Measurements from ENCODE around the gene NDUFAF2.
A peak's percentile ranks its signal among the peaks of the same experiment; 100 is the strongest.
"Not testable (repeated sequence)": the region's sequence is repeated elsewhere in the genome, so short reads cannot be mapped to it uniquely, and the experiment has no call there.

NDUFAF2 gene

DNA sequence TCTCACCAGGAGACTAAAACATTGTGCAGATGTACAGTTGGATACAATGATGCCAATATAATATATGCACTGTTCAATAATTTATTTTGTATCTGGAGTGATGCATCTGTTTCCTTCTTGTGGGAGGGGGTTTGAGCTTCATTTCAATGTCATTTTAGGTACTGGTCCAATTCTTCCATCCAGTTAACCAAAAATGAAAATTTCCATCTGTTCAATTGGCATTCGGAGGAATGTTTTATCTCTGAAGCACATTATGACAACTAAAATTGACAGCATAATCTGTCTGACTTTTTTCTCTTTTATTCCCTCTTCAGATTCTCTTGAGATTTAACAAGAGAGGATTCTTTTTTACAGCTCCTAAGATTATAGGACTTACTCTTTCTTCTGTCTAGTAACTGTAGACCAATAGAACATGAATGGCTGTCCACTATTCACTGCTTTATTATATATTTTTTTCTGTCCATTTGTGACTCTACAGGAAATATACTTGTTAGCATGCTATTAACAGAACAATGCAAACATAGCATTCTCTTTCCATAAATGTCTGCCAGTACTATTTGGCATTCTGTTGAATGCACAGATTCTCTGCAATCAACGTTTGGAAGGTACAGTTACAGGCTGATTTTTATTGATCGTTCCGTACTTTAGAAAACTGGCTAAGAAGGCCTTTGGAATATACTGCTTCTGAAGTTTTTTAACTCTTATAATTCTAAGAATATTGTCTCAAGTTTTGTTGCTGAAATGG is 57.8 kb downstream of the NDUFAF2 start:
- ATAC-seq (ENCODE audit: low read depth): no peak
- H3K27me3 Mint-ChIP-seq: no peaks in the 10 kb centered on the region
- no peaks in the 10 kb centered on the region for H3K9me3 Mint-ChIP-seq
- H3K36me3 Mint-ChIP-seq: peaks cover 1% of the 10 kb centered on the region
- no peak for DNase-seq (ENCODE audit: low spot score in 2 of 2)
- H3K27ac Mint-ChIP-seq: peak overlapping the region; percentile 14
- H3K4me3 Mint-ChIP-seq: no peak overlapping the region
- no peaks in the 10 kb centered on the region for H3K4me1 Mint-ChIP-seq

DNA sequence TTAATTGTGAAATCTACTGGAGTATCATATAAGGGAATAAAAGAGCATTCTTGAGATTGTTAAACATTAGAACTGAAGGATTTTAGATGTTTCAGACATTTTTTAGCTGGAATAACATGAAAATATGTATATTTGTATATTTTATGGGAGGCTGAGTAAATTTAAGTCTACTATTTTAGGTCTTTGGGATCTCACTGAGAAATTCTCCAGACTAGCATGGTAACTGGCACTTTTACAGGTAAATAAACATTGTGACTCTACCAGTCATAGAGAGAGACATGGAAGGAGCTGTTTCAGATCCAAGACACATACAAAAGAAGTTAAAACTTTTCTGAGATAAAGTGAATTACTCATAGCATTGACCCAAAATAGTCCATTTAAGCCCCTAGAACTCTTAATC is 59.4 kb downstream of the NDUFAF2 start:
- no peak for ATAC-seq (ENCODE audit: low read depth)

DNA sequence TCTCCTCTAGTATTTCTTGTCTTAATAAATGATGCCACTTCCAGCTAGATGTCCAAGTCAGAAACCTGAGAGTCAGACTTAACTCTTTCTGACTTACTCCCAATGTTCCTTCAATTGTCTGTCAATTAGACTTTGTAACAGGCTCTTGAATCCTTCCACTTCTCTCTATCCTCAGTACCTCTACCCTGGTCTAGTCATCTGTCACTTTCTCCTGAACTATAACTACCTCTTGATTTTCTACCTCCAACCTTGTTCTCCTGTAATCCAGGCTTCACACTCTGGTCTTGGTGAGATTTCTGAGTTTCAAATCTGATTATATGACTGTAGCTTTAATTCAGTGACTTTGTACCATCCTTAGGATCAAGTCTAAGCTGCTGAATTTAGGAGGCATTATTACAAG is 64.9 kb downstream of the NDUFAF2 start:
- ATAC-seq (ENCODE audit: low read depth): no peak
- Mint-ChIP-seq H3K27me3 (no peaks in the 10 kb centered on the region), H3K4me1 (no peaks in the 10 kb centered on the region)

More for the DNA sequence above, 59.4 kb downstream of the NDUFAF2 start:
- DNase-seq (ENCODE audit: low spot score in 2 of 2): no peak
- Mint-ChIP-seq H3K27ac (no peak overlapping the region), H3K27me3 (no peaks in the 10 kb centered on the region), H3K36me3 (peaks cover 1% of the 10 kb centered on the region), H3K4me3 (no peak overlapping the region), H3K9me3 (no peaks in the 10 kb centered on the region), H3K4me1 (no peaks in the 10 kb centered on the region)

DNA sequence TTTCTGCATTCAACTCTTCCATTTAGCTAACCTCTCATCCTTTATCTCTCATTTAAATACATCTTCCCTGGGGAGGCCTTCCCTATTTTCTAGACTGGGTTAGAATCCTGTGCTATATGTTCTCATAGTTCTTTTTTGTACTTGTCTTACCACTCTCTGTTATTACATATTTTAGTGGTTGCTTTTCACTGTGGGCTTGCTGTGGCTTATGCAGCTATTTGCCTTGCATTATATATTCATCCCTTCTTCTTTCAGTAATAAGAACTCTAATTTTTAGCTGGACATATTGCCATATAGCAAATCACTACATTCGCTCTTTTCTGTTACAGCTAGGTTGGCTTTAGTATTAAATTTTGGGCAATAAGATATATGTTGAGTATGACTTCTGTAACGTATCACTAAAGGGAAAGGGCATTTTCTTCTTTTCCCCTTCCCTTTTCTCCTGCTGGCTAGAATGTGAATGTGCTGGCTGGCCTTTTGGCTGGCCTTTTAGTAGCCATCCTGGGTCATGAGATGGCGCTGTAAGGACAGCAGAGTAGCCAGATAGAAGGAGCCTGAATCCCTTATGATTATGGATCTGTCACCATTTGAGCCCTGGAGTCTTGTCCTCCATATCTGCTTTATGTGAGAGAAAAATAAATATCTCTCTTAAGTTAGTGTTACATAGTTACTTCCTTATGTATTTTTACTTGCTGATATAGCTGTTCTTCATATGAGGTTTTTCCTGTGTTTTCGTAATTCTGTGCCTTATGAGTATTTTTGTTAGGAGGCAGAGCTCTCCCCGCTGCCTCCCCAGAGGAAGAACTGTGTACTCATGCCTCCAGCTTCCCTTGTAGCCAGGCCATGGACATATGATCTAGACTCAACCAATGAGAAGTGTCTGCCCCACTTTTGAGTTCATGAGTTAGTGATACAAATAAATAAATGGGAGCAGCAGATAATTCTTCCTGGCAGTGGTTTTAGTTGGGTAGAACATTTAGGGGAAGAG is 65.8 kb downstream of the NDUFAF2 start:
- ATAC-seq (ENCODE audit: low read depth): no peak
- Mint-ChIP-seq H3K9me3 (no peaks in the 10 kb centered on the region), H3K27me3 (no peaks in the 10 kb centered on the region), H3K4me3 (no peak overlapping the region), H3K36me3 (peaks cover 2% of the 10 kb centered on the region), H3K4me1 (no peaks in the 10 kb centered on the region), H3K27ac (no peak overlapping the region)
- DNase-seq (ENCODE audit: low spot score in 2 of 2): no peak

More for the DNA sequence above, 64.9 kb downstream of the NDUFAF2 start:
- no peak overlapping the region for H3K27ac Mint-ChIP-seq
- H3K36me3 Mint-ChIP-seq: peaks cover 2% of the 10 kb centered on the region
- DNase-seq (ENCODE audit: low spot score in 2 of 2): no peak
- no peak overlapping the region for H3K4me3 Mint-ChIP-seq
- H3K9me3 Mint-ChIP-seq: no peaks in the 10 kb centered on the region

DNA sequence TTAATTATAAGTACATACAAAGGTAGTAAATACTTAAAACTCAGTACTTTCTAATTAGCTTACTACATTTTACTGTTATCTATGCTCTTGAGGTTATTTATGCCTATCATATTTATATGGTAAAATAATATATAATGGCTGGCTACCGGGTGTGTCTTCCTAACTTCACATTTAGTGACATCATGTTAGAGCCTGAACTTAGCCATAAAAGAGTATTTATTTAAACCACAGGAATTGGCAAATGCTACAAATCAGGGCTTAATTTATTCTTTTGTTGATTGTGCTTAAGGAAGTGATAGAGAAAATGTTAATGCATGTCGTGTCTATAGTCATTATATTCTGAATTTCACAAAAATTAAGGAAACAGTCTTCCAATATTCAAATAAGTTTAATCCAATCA is 73.1 kb downstream of the NDUFAF2 start:
- Mint-ChIP-seq H3K4me1 (peaks cover 3% of the 10 kb centered on the region), H3K27ac (no peak overlapping the region), H3K27me3 (no peaks in the 10 kb centered on the region), H3K4me3 (no peak overlapping the region), H3K36me3 (peaks cover 8% of the 10 kb centered on the region), H3K9me3 (peaks cover 1% of the 10 kb centered on the region)
- ATAC-seq (ENCODE audit: low read depth) (no peak), DNase-seq (ENCODE audit: low spot score in 2 of 2) (no peak)

DNA sequence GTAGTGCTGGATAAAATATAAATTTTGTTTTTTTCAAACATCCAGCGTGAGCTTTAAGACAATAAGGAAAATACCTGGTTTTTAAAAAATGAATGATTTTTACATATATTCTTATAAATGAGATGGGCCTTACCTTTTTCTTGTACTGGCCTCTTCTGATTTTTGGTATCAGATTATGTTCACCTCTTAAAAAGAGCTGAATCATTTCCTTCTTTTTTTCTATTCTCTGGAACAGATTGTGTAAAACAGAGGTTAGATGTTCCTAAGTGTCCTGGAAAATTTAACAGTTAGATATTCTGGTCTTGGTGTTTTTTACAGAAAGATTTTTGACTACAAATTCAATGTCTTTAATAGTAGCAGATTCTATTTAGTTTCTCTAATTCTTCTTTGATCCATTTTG is 74.6 kb downstream of the NDUFAF2 start:
- Mint-ChIP-seq H3K4me1 (peaks cover 3% of the 10 kb centered on the region), H3K27me3 (no peaks in the 10 kb centered on the region), H3K4me3 (no peak overlapping the region), H3K36me3 (peaks cover 7% of the 10 kb centered on the region), H3K9me3 (peaks cover 1% of the 10 kb centered on the region), H3K27ac (no peak overlapping the region)
- no peak for DNase-seq (ENCODE audit: low spot score in 2 of 2)
- no peak for ATAC-seq (ENCODE audit: low read depth)

DNA sequence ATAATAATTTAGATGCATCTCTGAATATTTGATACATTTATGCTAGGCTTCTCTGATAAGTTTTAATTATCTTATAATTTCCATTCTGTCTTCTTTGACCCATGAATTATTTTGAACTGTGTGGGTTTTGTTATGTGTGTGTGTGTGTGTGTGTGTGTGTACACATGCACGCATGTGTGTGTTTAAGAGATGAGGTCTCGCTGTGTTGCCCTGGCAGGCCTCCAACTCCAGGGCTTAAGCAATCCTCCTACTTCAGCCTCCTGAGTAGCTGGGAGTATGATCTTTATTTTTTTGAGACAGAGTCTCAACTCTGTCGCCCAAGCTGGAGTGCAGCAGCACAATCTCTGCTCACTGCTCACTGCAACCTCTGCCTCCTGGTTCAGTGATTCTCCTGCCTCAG is 75.4 kb downstream of the NDUFAF2 start:
- Mint-ChIP-seq H3K27me3 (no peaks in the 10 kb centered on the region), H3K4me1 (peaks cover 6% of the 10 kb centered on the region), H3K4me3 (no peak overlapping the region), H3K36me3 (peaks cover 7% of the 10 kb centered on the region), H3K9me3 (peaks cover 1% of the 10 kb centered on the region), H3K27ac (no peak overlapping the region)
- ATAC-seq (ENCODE audit: low read depth): no peak
- no peak for DNase-seq (ENCODE audit: low spot score in 2 of 2)

DNA sequence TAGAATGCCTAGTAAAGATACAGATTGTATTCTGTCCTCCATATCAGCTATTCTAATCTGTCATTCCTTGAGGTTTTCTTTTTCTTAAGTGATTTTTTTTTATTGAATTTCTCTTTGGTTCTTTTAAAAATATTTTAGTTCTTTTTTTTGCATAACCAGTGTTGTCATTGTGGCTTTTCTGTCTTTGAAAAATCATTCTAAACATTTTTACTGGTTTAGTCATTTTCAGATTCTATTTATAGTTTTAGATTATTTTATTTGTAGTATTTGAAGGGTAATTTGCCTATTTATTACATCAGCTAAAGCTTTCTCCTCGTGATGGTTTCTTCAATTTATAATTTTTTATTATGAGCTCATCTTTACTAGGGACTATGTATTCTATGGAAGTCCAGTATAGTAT is 78.1 kb downstream of the NDUFAF2 start:
- Mint-ChIP-seq H3K27me3 (no peaks in the 10 kb centered on the region), H3K4me3 (no peak overlapping the region), H3K27ac (no peak overlapping the region), H3K9me3 (peaks cover 1% of the 10 kb centered on the region), H3K36me3 (peaks cover 12% of the 10 kb centered on the region), H3K4me1 (peaks cover 6% of the 10 kb centered on the region)
- DNase-seq (ENCODE audit: low spot score in 2 of 2) (no peak), ATAC-seq (ENCODE audit: low read depth) (no peak)

DNA sequence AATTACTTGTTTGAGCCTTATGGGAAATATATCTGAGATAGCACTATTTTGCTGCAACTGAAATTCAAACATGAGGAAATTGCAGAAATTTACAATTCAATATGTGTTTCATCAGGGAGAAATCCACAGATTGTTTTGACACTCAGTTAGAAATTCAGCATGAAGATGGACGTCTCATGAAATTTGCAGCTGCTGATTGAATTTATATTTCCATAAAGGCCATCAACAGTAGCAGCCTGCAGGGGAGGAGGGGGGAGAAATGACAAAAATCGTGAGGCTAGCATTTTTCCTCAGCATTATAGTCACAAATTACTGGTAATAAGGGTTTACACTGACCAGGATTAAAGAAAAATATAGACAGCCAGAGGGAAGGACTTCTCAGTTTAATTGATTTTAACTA is 81.0 kb downstream of the NDUFAF2 start:
- peaks cover 1% of the 10 kb centered on the region for H3K9me3 Mint-ChIP-seq
- peaks cover 15% of the 10 kb centered on the region for H3K36me3 Mint-ChIP-seq
- ATAC-seq (ENCODE audit: low read depth) (no peak), DNase-seq (ENCODE audit: low spot score in 2 of 2) (no peak)
- H3K4me1 Mint-ChIP-seq: peaks cover 9% of the 10 kb centered on the region
- H3K27me3 Mint-ChIP-seq: no peaks in the 10 kb centered on the region
- H3K27ac Mint-ChIP-seq: no peak overlapping the region
- H3K4me3 Mint-ChIP-seq: no peak overlapping the region

DNA sequence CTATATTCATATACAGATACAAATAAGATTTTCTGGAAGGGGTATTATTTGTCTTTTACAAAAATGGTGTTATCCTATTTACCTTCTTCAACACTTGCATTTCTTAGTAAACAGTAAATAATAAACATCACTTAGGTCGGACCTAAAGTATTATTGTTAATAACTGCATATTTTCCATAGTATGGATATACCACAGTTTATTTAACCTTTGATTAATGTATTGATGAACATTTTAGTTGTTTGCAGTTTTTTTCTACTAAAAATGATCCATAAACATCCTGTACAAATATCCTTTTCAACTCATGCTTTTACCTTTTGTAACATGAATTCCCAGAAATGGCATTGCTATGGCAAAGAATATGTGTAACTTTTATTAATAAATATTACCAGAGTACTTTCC is 83.4 kb downstream of the NDUFAF2 start:
- peak overlapping the region; percentile 36 for H3K27ac Mint-ChIP-seq
- peaks cover 9% of the 10 kb centered on the region for H3K4me1 Mint-ChIP-seq
- peaks cover 13% of the 10 kb centered on the region for H3K36me3 Mint-ChIP-seq
- H3K4me3 Mint-ChIP-seq: no peak overlapping the region
- H3K27me3 Mint-ChIP-seq: no peaks in the 10 kb centered on the region
- ATAC-seq (ENCODE audit: low read depth) (no peak), DNase-seq (ENCODE audit: low spot score in 2 of 2) (no peak)
- peaks cover 2% of the 10 kb centered on the region for H3K9me3 Mint-ChIP-seq

DNA sequence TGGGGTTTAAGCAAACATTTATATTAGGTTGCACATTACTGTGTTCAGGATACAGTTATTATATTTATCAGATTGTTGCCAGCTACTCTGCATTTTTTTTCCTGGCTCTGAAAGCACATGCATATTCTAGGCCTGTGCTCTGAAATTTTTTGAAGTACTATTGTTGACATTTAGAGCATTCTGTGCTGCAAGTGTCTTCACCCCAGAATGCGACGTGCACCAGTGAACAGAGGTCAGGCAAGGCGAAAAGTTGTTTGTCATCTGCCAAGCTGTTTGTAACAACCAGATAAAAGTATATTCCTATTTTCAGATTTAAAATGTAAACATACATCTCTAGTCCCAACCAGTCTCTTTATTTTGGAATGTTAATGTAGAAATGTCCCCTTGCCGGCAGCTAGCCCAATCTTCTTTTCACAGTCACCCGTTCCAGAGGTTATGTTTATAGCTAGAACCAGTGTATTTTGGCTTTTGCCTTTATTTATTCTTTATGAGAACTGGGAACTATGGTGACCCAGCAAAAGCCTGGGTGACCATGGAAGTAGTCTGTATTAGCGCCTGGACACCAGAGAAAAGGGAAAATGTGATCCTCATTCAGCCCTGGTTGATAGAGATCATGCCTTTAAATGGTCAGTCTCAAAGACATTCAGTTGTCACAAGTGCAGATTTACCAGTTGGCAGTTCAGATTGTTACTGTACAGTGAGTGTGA is 84.6 kb downstream of the NDUFAF2 start:
- no peak for ATAC-seq (ENCODE audit: low read depth)
- peaks cover 13% of the 10 kb centered on the region for H3K36me3 Mint-ChIP-seq
- H3K4me3 Mint-ChIP-seq: no peak overlapping the region
- no peak overlapping the region for H3K27ac Mint-ChIP-seq
- no peak for DNase-seq (ENCODE audit: low spot score in 2 of 2)
- H3K27me3 Mint-ChIP-seq: no peaks in the 10 kb centered on the region
- H3K9me3 Mint-ChIP-seq: peaks cover 2% of the 10 kb centered on the region
- peaks cover 11% of the 10 kb centered on the region for H3K4me1 Mint-ChIP-seq

DNA sequence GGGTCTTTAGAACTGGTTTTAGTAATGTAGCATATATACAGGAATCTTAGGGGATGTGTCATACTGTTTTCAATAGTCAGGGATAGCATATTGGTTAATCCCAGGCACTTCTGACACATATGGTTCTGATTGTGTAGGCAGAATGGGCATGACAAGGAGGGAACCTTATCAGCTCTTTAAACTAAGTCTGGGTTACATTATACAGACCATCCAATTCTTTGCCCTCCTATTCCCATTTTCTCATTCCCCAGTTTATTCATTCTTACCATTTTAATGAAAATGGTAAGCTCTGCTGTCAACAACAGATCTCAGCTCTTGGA is 85.1 kb downstream of the NDUFAF2 start:
- Mint-ChIP-seq H3K27ac (no peak overlapping the region), H3K4me3 (no peak overlapping the region), H3K27me3 (no peaks in the 10 kb centered on the region), H3K36me3 (peaks cover 13% of the 10 kb centered on the region), H3K4me1 (peaks cover 8% of the 10 kb centered on the region), H3K9me3 (peaks cover 2% of the 10 kb centered on the region)
- ATAC-seq (ENCODE audit: low read depth) (no peak), DNase-seq (ENCODE audit: low spot score in 2 of 2) (no peak)

DNA sequence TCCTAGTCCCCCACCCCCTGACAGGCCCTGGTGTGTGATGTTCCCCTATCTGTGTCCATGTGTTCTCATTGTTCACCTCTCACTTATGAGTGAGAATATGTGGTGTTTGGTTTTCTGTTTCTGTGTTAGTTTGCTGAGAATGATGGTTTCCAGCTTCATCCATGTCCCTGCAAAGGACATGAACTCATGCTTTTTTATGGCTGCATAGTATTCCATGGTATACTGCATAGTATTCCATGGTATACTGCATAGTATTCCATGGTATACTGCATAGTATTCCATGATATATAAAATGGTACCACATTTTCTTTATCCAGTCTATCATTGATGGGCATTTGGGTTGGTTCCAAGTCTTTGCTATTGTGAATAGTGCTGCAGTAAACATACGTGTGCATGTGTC is 86.3 kb downstream of the NDUFAF2 start:
- not testable (repeated sequence) for H3K4me1 Mint-ChIP-seq; H3K4me3 Mint-ChIP-seq; H3K27me3 Mint-ChIP-seq; DNase-seq (ENCODE audit: low spot score in 2 of 2); H3K9me3 Mint-ChIP-seq; H3K27ac Mint-ChIP-seq; ATAC-seq (ENCODE audit: low read depth)
- H3K36me3 Mint-ChIP-seq: peaks cover 13% of the 10 kb centered on the region

DNA sequence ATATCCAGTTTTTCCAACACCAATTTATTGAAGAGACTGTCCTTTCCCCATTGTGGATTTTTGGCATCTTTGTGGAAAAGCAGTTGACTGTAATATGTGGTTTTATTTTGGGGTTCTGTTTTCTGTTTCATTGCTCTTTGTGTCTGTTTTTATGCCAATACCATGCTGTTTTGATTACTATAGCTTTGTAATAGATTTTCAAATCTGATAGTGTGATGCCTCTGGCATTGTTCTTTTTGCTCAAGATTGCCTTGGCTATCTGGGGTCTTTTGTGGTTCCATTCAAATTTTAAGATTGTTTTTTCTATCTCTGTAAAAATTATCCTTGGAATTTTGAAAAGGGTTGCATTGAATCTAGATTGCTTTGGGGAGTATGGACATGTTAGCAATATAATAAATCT is 99.5 kb downstream of the NDUFAF2 start:
- no peak overlapping the region for H3K27ac Mint-ChIP-seq

More for the DNA sequence above, 99.5 kb downstream of the NDUFAF2 start:
- no peak for ATAC-seq (ENCODE audit: low read depth)
- no peaks in the 10 kb centered on the region for H3K27me3 Mint-ChIP-seq
- DNase-seq (ENCODE audit: low spot score in 2 of 2): no peak
- H3K36me3 Mint-ChIP-seq: peaks cover 14% of the 10 kb centered on the region
- H3K4me3 Mint-ChIP-seq: no peak overlapping the region
- peaks cover 3% of the 10 kb centered on the region for H3K9me3 Mint-ChIP-seq
- H3K4me1 Mint-ChIP-seq: peaks cover 5% of the 10 kb centered on the region

Data from memory B cell (primary cell).